ENCODE results near the gene NEU2.

GRCh38 chr2:233012301-233012971 is 20.0 kb upstream of the NEU2 start:
- TF ChIP-seq, protein P1, sequence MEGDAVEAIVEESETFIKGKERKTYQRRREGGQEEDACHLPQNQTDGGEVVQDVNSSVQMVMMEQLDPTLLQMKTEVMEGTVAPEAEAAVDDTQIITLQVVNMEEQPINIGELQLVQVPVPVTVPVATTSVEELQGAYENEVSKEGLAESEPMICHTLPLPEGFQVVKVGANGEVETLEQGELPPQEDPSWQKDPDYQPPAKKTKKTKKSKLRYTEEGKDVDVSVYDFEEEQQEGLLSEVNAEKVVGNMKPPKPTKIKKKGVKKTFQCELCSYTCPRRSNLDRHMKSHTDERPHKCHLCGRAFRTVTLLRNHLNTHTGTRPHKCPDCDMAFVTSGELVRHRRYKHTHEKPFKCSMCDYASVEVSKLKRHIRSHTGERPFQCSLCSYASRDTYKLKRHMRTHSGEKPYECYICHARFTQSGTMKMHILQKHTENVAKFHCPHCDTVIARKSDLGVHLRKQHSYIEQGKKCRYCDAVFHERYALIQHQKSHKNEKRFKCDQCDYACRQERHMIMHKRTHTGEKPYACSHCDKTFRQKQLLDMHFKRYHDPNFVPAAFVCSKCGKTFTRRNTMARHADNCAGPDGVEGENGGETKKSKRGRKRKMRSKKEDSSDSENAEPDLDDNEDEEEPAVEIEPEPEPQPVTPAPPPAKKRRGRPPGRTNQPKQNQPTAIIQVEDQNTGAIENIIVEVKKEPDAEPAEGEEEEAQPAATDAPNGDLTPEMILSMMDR (IDR thresholded peaks at IDR 0.05), result no peak
- no peak for TF ChIP-seq POLR2A (IDR thresholded peaks at IDR 0.05)

Measured in heart left ventricle (tissue), 13 donors.